Measurements from ENCODE around the gene ZNF865. TPM values are rescaled to one million over a fixed set of nuclear protein-coding genes. Genes with fewer than 3 reads are reported as not detected.

ZNF865 gene
- total RNA-seq, 3 donors from 2014 or later (not counting 1 experiment from before 2014, with no cell fraction given), result 18.5 to 22.1 (median 20.9) TPM

GRCh38 chr19:55650602-55651230 is 45.3 kb downstream of the ZNF865 start:
- Mint-ChIP-seq H3K36me3 (no peaks in the 10 kb centered on the region), H3K9me3 (no peaks in the 10 kb centered on the region), H3K27ac (peak overlapping the region in 1 of 2 donors; percentile 65), H3K4me1 (peaks cover 22 to 35% of the 10 kb centered on the region in 2 donors), H3K4me3 (peak overlapping the region; percentile 37), H3K27me3 (ENCODE audit: low read depth in 2 of 2) (peaks cover 0 to 7% of the 10 kb centered on the region in 2 donors)
- peaks cover 36% of the 10 kb centered on the region for H3K4me1 ChIP-seq (ENCODE audit: control insufficient read depth, insufficient read depth, low read length)
- H3K36me3 ChIP-seq (ENCODE audit: control insufficient read depth, insufficient read depth, low read length), result peaks cover under 1% of the 10 kb centered on the region
- ATAC-seq (no peak), DNase-seq (no peak)
- intact Hi-C loops (cut with micrococcal nuclease), result loop anchor here (5.0 to 10.0 kb wide), 3 partner anchors 473 to 1456 kb away; partner anchors contain the start of genes TSEN34 and ZSCAN5A
- WGBS (ENCODE audit: insufficient coverage), result 97% methylated on average over 17 of the region's 17 CpGs
- TF ChIP-seq, protein P1, sequence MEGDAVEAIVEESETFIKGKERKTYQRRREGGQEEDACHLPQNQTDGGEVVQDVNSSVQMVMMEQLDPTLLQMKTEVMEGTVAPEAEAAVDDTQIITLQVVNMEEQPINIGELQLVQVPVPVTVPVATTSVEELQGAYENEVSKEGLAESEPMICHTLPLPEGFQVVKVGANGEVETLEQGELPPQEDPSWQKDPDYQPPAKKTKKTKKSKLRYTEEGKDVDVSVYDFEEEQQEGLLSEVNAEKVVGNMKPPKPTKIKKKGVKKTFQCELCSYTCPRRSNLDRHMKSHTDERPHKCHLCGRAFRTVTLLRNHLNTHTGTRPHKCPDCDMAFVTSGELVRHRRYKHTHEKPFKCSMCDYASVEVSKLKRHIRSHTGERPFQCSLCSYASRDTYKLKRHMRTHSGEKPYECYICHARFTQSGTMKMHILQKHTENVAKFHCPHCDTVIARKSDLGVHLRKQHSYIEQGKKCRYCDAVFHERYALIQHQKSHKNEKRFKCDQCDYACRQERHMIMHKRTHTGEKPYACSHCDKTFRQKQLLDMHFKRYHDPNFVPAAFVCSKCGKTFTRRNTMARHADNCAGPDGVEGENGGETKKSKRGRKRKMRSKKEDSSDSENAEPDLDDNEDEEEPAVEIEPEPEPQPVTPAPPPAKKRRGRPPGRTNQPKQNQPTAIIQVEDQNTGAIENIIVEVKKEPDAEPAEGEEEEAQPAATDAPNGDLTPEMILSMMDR (IDR thresholded peaks at IDR 0.05), result no peak
- no peaks in the 10 kb centered on the region for H3K27me3 ChIP-seq (ENCODE audit: control insufficient read depth, insufficient read depth, low read length)
- no peaks in the 10 kb centered on the region for H3K9me3 ChIP-seq (ENCODE audit: control insufficient read depth, insufficient read depth, low read length)
- no peak overlapping the region for H3K27ac ChIP-seq (ENCODE audit: low read length)
- H3K4me3 ChIP-seq (ENCODE audit: low read length), result no peak overlapping the region

- H3K4me3 ChIP-seq (ENCODE audit: low read length), result no peak overlapping the region
- ATAC-seq, result no peak
- 86% methylated on average over 18 of the region's 18 CpGs for WGBS (ENCODE audit: insufficient coverage)
- peaks cover 41% of the 10 kb centered on the region for H3K4me1 ChIP-seq (ENCODE audit: control insufficient read depth, insufficient read depth, low read length)
- no peak overlapping the region for H3K27ac ChIP-seq (ENCODE audit: low read length)
- H3K9me3 Mint-ChIP-seq, result no peaks in the 10 kb centered on the region
- H3K36me3 Mint-ChIP-seq, result no peaks in the 10 kb centered on the region
- H3K4me3 Mint-ChIP-seq, result peak overlapping the region; percentile 13
- H3K36me3 ChIP-seq (ENCODE audit: control insufficient read depth, insufficient read depth, low read length), result no peaks in the 10 kb centered on the region
- no peak for DNase-seq
- intact Hi-C loops (cut with micrococcal nuclease), result loop anchor here (5.0 to 10.0 kb wide), 3 partner anchors 474 to 1456 kb away; partner anchors contain the start of genes TSEN34 and ZSCAN5A
- TF ChIP-seq, protein P1 (IDR thresholded peaks at IDR 0.05), result no peak
- no peaks in the 10 kb centered on the region for H3K27me3 ChIP-seq (ENCODE audit: control insufficient read depth, insufficient read depth, low read length)
- H3K27me3 Mint-ChIP-seq (ENCODE audit: low read depth in 2 of 2), result peaks cover 0 to 7% of the 10 kb centered on the region in 2 donors
- peaks cover 28 to 40% of the 10 kb centered on the region in 2 donors for H3K4me1 Mint-ChIP-seq
- peak overlapping the region in 1 of 2 donors; percentile 65 for H3K27ac Mint-ChIP-seq
- no peaks in the 10 kb centered on the region for H3K9me3 ChIP-seq (ENCODE audit: control insufficient read depth, insufficient read depth, low read length)
These were observed 45.8 kb downstream of the ZNF865 start for GRCh38 chr19:55651236-55651635.

DNA sequence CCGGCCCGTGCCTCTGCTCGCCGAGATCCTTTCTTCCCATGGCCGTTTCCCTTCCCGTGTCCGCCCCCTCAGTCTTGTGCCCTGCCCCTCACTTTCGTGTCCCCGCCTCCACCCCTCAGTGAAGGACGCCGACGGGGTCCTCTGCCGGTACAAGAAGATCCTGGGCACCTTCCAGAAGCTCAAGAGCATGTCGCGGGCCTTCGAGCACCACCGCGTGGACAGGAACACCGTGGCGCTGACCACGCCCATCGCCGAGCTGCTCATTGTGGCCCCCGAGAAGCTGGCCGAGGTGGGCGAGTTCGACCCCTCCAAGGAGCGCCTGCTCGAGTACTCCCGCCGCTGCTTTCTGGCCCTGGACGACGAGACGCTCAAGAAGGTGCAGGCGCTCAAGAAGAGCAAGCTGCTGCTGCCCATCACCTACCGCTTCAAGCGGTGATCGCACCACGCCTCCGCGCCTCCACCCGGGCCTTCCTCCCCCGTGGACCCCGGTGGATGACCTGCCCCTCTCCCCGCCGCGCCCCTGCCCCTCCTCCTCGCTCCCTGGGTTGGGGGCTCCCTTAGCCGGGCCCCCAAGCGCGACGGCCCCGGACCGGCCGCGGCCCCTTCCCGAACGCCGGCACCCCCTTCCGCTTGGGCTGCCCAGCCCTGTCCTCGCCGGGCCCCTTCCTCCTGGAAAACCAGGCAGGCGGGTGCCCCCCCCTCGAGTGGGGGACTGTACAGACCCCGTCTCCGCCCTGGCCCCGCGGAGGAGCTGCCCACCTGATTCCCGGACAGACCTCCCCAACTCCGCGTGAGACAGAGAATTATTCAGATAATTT is 47.1 kb downstream of the ZNF865 start:
- Histone ChIP-seq H3K27me3 (ENCODE audit: control insufficient read depth, insufficient read depth, low read length) (no peaks in the 10 kb centered on the region), H3K27ac (ENCODE audit: low read length) (no peak overlapping the region), H3K9me3 (ENCODE audit: control insufficient read depth, insufficient read depth, low read length) (no peaks in the 10 kb centered on the region), H3K4me3 (ENCODE audit: low read length) (no peak overlapping the region), H3K36me3 (ENCODE audit: control insufficient read depth, insufficient read depth, low read length) (no peaks in the 10 kb centered on the region), H3K4me1 (ENCODE audit: control insufficient read depth, insufficient read depth, low read length) (peaks cover 47% of the 10 kb centered on the region)
- WGBS (ENCODE audit: insufficient coverage), result 95% methylated on average over 71 of the region's 71 CpGs
- TF ChIP-seq, protein P1 (IDR thresholded peaks at IDR 0.05), result no peak
- peaks cover 0 to 7% of the 10 kb centered on the region in 2 donors for H3K27me3 Mint-ChIP-seq (ENCODE audit: low read depth in 2 of 2)
- intact Hi-C loops (cut with micrococcal nuclease), result loop anchor here (5.0 to 10.0 kb wide), 3 partner anchors 475 to 1458 kb away; partner anchors contain the start of genes TSEN34 and ZSCAN5A
- no peak for ATAC-seq
- H3K9me3 Mint-ChIP-seq, result no peaks in the 10 kb centered on the region
- H3K36me3 Mint-ChIP-seq, result no peaks in the 10 kb centered on the region
- peaks cover 35 to 51% of the 10 kb centered on the region in 2 donors for H3K4me1 Mint-ChIP-seq
- no peak for DNase-seq
- no peak overlapping the region for H3K4me3 Mint-ChIP-seq
- H3K27ac Mint-ChIP-seq, result peak overlapping the region in 1 of 2 donors; percentile 33

Measured in natural killer cell (primary cell).